Inferior parietal cortex (tissue), 1 donor: ENCODE results near the gene DMRT2.

ENCODE experiments used
- DNase-seq: peaks from one replicate; pipeline ENCODE4 v3.0.0-alpha.2; 2016; ENCODE audit errors: extremely low spot score

The DMRT2 gene

DNA sequence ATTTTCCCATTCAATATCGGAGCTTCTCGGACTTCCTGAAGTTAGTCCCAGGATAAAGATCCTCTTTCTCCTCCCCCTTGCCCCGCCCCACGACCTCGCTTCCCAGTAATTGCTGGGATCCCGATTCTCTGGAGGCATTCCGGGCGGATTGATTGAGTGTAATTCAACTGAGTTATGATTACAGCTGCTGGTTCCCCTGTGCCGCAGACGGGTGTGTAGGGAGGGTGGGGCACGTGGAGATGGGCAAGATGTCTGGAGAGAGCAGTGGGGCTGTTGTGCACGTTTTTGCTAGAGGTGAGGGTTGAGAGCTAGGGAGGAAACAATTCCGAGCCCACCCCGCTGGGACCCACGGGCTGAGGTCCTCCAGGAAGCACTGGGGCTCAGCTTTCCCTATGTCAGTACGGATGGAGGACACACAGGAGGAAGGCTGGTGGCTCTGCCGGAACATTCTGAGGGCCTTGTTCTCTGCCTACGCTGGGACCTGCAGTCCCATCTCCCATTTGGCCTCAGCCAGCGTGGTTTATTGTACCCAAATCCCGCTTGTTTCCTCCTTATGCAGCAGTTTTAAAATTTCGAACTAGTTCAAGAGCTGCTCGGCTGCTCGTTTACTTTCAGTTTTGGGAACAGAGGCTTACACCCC lies 2.4 kb upstream of the DMRT2 start:
- DNase-seq = no peak

DNA sequence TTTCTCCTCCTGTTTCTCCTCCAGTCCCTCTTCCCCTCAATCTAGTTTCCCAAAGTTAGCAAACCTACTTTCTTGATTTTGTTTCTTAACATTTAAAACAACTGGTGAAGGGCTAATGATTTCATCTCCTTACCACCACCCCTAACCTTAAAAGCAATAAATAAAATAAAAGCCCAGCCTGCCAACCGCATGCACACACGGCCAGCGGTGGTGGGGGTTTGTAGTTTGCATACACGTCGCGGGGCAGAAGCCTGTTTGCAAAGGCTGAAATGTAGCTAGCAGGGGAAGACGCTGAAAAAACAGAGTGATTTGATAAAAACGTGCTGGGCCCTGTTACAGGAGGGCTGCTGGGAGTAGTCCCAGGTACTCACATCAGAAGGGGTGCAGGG lies 1.9 kb upstream of the DMRT2 start:
- no peak for DNase-seq

- DNase-seq = no peak
These were observed 1.3 kb upstream of the DMRT2 start for GRCh38 chr9:1048811-1049210.

DNA sequence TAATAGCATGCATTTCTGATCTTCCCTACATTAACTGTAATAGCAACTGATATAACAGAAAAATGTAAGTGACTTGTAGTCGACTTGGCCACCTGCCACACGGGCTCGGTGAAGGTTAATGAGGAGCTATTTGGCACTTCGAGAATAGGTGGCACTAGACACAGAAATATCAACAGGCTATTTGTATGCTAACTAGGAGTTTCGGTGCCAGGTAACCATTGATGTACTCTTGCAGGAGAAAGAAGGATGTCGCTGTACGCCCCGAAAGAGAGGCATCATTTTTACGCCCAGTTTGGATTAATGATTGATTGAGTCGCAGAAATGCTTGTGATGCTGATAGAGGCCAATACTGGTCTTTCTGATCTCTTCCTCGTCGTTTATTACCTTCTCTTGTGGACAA lies 516 bp upstream of the DMRT2 start:
- no peak for DNase-seq

DNA sequence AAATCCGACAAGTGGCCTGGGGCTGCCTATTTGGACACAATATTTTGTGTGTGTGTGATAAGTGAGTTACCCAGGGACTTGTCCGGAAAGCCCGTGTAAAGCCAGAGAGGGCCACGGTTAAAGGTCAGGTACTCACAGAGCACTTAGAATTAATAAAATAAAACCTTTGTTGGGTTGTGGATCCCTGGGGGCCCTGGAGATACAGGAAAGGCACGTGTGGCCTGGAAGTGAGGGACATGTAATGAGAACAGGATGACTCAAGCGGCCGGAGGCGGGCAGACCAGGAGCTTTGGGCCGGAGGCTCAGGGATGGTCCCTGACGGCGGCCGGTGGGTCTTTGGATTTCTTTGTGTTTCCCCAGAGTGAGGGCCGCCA lies 1.0 kb downstream of the DMRT2 start:
- DNase-seq = no peak

GRCh38 chr9:1051584-1052275 lies 1.6 kb downstream of the DMRT2 start:
- DNase-seq = peak; percentile 32

GRCh38 chr9:1052365-1053281 lies 2.5 kb downstream of the DMRT2 start:
- DNase-seq = no peak

DNA sequence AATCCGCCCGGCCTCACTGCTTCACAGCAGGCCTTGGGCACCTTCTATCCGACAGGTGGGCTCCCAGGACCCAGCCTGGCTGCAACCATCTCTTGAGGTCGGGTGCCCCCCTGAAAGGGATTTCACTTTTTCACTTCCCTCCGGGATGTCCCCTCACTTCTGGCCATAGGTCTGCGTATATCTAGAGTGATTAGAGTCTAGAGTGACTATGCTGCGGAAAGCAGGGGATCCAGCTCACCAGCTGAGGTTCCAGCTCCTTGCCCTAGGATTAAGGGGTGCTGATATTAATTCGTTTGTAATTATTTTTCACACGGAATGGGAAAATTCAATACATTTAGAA lies 3.1 kb downstream of the DMRT2 start:
- DNase-seq = no peak

DNA sequence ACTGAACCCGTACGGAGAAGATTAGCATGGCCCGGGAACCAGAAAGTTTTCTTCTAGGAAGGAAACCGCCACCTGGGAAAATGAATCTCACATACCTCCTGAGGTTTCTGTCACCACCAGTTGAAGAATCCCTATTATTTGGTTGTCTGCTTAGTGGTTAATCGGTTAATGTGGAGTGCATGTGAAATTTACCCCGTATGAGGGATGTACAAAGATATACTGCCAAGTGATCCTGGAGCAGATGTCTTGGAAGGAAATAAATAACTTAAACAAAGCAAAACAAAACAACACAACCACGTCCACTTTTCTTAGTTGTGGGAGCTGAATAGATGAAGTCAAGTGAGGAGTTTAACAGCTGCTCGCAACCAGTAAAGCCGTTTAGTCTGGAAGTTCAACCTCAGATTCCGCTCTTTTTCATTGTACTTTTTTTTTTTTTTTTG lies 3.8 kb downstream of the DMRT2 start:
- DNase-seq = no peak

- DNase-seq = no peak
These were observed 5.0 kb downstream of the DMRT2 start for GRCh38 chr9:1055166-1055565.

- DNase-seq = peak; percentile 74
These were observed 7.8 kb downstream of the DMRT2 start for GRCh38 chr9:1057910-1058309.

DNA sequence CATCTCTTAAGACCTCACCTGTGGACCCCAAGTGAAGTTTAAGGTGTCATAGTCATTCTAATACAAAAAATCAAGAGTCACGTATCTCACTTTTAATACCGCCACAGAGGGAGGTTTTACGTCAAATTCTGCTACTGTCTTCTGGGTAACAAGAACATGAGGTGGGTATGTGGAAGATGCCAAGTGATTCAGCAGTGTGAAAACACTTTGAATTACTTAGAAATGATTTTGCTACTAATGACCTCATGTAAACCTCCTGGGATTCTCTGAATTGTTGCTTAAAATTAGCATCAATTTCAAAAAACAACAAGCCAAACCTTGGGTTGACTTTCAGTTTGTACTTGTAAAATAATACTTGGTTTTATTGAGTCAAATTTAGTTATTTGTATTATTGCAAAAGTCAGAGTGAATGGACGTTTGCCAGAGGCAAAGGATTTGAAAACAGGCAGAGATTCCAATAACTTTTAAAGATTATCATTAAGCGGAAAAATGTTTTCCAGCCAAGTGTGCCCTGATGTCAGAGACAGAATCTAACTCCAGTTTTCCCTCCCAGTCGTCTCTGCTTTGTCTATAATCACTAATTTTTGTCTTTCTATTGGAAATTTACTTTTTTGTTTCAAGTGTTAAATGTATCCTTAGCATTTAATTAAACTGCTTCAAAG lies 8.8 kb downstream of the DMRT2 start:
- DNase-seq = no peak

DNA sequence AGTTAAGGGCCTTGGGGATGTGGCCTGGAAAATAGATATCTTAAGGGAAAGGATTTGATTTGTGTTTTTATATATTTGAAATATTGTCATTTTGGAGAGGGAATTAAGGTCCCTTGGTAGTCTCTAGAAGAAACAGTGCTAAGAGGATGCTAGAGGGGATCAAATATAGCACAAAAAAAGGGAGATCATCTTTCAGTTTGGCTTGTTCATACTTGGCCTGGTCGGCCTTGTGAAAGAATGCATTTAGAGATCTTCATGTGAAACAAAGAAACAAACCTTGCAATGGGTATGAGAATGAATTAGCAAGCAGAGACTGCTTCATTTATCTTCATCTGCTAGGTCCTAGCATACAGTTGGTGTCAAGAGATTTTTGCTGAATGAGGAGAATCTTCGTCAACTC lies 15.0 kb downstream of the DMRT2 start:
- no peak for DNase-seq

- no peak for DNase-seq
These were observed 20.5 kb downstream of the DMRT2 start for GRCh38 chr9:1070692-1071091.

- DNase-seq = no peak
These were observed 21.6 kb downstream of the DMRT2 start for GRCh38 chr9:1071730-1072129.

- DNase-seq = no peak
These were observed 23.3 kb downstream of the DMRT2 start for GRCh38 chr9:1073497-1073896.

- no peak for DNase-seq
These were observed 27.5 kb downstream of the DMRT2 start for GRCh38 chr9:1077616-1078015.

DNA sequence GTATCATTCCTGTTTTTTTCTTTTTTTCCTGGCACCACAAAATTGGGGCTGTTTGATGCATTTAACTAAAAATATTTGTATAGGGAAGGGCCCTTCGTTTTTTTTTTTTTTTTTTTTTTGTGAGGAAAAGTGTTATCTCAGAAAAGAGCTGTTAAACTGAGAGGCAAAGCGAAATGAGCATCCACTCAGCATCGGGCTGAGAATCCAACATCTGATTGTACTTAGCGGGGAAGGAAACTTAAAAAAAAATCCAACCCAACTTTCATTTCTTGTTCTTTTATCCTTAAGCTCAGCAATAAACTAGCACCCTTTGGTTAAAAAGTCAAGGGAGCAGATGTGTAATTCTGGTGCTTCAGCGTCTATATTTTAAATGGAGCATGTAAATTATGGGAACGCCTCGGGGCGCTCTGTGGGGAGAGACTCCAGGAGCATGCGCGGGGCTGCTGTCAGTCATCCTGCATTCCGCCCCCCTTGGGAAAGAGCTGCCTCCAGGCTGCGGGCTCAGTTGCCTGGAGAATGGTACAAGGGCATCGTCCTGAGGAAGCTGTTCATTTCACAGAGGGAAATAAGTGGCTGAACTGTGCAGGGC lies 33.3 kb downstream of the DMRT2 start:
- DNase-seq = peak; percentile 83

- DNase-seq = no peak
These were observed 34.9 kb downstream of the DMRT2 start for GRCh38 chr9:1085086-1085485.

- no peak for DNase-seq
These were observed 36.4 kb downstream of the DMRT2 start for GRCh38 chr9:1086517-1086916.

DNA sequence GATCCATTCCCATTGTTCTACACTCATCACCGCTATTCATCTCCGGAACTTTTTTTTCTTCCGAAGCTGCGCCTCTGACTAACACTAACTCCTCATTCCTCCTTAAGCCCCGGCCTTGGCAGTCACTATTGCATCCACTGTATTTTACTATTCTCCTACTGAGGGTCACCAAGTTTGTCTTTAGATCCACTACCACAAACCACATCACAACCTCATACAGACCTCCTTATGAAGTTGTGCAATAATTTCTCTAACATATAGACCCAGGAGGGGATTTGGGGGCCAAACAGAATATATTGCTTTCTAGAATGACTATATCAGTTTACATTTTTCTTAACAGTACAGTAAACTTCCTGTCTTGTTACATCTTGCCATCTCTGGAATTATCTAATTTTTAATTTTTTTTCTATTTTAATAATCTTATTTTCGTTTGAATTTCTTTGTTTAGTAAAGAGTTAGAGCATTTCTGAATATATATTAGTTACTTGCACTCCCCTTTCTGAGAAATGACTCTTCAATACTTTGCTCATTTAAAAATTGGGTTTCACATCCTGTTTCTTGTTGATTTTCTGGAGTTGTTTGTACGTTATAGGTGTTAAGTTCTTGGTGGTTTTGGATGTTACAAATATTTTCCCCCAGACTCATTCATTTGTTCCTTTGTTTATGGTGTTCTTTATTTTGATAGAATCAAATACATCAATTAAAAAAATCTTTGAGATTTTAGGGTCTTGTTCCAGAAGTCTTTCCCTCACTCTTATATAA lies 37.1 kb downstream of the DMRT2 start:
- no peak for DNase-seq
